GM19099 (cell line): ENCODE measurements around the gene CAB39L.

Experiments used
- POLR2A ChIP-seq: IDR thresholded peaks from 3 replicates; pipeline ENCODE4 v1.6.1; 2011; ENCODE audit warnings: low read depth; ENCODE audit not compliant: insufficient read length; ENCODE audit errors: extremely low read depth

The CAB39L gene

GRCh38 chr13:49450105-49450819, 6.4 kb upstream of the CAB39L start:
- no peak for TF ChIP-seq POLR2A

- TF ChIP-seq POLR2A, result no peak
These were observed 4.9 kb upstream of the CAB39L start for GRCh38 chr13:49448753-49449152.

DNA sequence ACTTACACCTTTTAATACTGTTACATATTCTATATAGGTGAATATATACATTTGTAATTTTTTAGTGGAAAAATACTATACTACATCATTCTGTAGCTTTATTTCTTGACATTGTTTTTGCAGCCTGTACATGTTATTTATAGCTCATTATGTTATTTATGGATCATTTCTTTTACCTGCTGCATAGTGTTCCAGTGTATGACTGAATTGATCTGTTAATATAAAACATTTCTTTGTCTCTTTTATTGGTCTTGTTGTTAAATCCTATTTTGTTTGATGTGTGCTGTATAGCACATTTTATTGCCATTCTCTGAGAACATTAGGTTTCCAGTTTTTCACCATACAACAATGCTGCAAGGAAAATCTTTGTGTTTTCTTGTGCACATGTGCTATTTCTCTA, 2.6 kb upstream of the CAB39L start:
- no peak for TF ChIP-seq POLR2A

- TF ChIP-seq POLR2A, result peak; percentile 54
These were observed 896 bp upstream of the CAB39L start for GRCh38 chr13:49444524-49445395.

DNA sequence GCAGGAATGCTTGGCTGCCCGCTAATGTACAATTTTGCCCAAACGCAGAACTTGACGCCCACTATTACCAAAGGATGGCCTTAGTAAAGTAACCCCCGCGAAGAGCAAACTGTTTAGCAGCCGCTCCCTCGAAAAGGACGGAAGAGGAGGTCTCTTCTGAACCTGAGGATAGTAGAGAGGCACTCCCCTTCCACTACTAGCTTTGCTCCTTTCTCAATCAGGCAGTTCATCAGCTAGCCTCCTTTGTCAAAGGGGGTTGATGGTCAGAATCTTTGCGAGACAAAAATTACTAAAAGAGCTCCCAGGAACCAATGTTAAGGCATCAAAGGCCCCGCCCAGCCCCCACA, 534 bp downstream of the CAB39L start:
- TF ChIP-seq POLR2A, result no peak

- TF ChIP-seq POLR2A, result no peak
These were observed 2.0 kb downstream of the CAB39L start for GRCh38 chr13:49441846-49442245.

DNA sequence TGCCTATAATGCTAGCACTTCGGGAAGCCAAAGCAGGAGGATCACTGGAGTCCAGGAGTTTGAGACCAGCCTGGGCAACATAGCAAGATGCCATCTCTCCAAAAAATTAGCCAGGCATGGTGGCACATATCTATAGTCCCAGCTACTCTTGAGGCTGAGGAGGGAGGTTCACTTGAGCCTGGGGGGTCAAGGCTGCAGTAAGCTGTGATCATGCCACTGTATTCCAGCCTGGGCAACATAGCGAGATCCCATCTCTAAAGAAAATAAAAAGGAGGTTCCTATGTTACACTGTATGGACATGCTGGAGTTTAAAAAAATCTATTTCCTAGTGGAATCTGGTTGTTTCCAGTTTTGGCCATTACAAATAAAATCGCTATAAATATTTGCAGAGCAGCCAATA, 2.6 kb downstream of the CAB39L start:
- no peak for TF ChIP-seq POLR2A

DNA sequence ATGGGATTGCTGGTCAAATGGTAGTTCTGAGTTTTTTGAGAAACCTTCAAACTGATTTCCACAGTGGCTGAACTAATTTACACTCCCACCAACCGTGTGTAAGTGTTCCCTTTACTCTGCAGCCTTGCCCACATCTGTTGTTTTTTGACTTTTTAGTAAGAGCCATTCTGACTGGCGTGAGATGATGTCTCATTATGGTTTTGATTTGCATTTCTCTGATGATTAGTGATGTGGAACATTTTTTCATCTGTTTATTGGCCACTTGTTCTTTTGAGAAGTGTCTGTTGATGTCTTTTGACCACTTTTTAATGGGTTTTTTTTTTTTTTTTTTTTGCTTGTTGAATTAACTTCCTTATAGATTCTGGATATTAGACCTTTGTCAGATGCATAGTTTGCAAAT, 4.3 kb downstream of the CAB39L start:
- TF ChIP-seq POLR2A, result no peak

DNA sequence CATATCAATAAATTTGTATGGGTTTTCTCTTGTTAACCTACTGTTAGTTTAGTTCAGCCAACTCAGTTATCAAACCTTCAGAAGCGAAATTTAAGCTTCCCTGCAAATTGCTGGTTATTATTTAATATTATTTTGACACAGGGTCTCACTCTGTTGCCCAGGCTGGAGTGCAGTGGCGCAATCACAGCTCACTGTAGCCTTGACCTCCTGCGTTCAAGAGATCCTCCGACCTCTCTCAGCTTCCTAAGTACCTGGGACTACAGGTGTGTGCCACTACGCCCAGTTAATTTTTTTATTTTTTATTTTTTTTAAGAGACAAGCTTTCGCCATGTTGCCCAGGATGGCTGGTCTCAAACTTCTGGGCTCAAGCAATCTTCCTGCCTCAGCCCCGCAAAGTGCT, 6.2 kb downstream of the CAB39L start:
- no peak for TF ChIP-seq POLR2A

- no peak for TF ChIP-seq POLR2A
These were observed 7.0 kb downstream of the CAB39L start for GRCh38 chr13:49436890-49437289.

DNA sequence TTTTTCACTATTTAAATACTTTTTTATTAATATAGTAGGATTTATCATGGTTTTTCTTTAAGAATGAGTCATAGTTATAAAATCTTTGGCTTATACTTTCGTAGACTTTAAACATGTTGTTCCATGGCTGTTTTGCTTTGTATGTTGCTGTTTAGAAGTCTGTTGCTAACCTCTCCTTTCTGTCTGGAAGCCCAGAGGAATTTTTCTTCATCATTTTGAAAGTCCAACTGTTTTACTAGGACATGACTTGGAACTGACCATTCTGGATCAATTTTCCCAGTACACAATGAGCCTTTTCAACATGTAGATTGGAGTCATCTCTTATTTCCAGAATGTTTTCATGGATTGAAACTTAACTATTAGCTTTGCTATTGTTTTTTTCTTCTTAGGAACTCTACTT, 7.9 kb downstream of the CAB39L start:
- no peak for TF ChIP-seq POLR2A

- TF ChIP-seq POLR2A, result no peak
These were observed 14.7 kb downstream of the CAB39L start for GRCh38 chr13:49429121-49429520.

- TF ChIP-seq POLR2A, result no peak
These were observed 15.7 kb downstream of the CAB39L start for GRCh38 chr13:49428041-49428763.

DNA sequence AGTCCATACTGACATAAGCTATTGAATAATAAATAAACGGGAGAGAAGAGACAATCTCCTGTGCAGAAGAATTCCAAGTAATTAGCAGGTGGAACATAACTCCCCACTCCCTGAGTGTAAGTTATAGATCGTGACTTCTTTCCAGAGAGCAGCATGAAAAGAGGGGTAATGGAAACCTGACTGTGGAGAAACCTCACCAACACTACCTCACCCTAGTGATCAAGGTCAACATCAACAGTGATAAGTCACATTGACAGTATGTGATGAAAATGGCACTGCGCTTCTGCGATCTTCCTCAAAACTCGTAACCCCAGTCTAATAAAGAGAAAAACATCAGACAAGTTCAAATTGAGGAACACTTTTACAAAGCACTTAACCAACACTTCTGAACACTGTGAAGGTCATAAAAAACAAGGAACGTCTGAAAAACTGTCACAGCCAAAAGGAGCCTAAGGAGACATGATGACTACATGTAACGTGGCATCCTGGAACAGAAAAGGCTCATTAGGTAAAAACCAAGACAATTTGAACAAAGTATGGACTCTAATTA, 19.8 kb downstream of the CAB39L start:
- no peak for TF ChIP-seq POLR2A

DNA sequence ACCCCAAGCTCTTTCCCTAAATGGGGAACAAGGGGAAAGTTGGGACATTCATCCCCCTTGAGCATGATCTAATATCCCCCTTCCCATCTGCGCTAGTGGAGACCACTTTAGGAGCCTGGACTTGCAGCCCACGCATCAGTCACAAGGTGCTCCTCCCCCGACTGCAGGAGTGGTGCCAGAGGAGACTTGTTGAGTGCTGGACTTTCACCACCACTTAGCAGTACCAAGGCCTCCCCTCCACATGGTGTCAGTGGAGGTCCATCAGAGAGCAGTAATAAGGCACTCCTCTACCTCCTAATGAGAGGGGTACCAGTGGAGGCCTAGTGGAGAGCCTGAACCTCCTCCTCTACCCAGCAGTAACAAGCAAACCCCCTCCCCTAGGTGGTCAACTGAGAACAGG, 22.5 kb downstream of the CAB39L start:
- no peak for TF ChIP-seq POLR2A
